Measurements from ENCODE around the gene HNRNPUL1. TPM values are rescaled to one million over a fixed set of nuclear protein-coding genes. Genes with fewer than 3 reads are reported as not detected.

HNRNPUL1 gene
- polyA plus RNA-seq, 1 experiment: 42.3 TPM

GRCh38 chr19:41320568-41320967 lies 56.4 kb downstream of the HNRNPUL1 start:
- POLR2A ChIA-PET: interaction anchor here (0.8 to 1.0 kb wide), 2 partner anchors 45 to 55 kb away, joined by 3 to 8 read pairs; no protein-coding TSS in a partner anchor
- no peaks in the 10 kb centered on the region for H3K27me3 ChIP-seq (ENCODE audit: control insufficient read depth, insufficient read depth, low read length)
- no peak overlapping the region for H3K4me3 ChIP-seq (ENCODE audit: low read depth, low read length)
- H3K27ac ChIP-seq (ENCODE audit: low read depth, low read length): peak overlapping the region; percentile 21
- no peaks in the 10 kb centered on the region; the same call in 1 of the 2 replicates for H3K9me3 ChIP-seq (ENCODE audit: control insufficient read depth, insufficient read depth, low read length)
- CTCF ChIA-PET: interaction anchor here (3.6 kb wide), 1 partner anchor 12 kb away, joined by 18 read pairs; no protein-coding TSS in a partner anchor
- TF ChIP-seq CTCF (IDR thresholded peaks at IDR 0.05; ENCODE audit: low read depth, low read length): no peak
- no peak for DNase-seq (ENCODE audit: low read depth, low spot score)

GRCh38 chr19:41321204-41321599 lies 57.0 kb downstream of the HNRNPUL1 start:
- no peak for TF ChIP-seq CTCF (IDR thresholded peaks at IDR 0.05; ENCODE audit: low read depth, low read length)
- POLR2A ChIA-PET: interaction anchor here (1.0 to 4.9 kb wide), 2 partner anchors 31 to 55 kb away, joined by 3 to 43 read pairs; partner anchors contain the start of gene TGFB1
- no peak for DNase-seq (ENCODE audit: low read depth, low spot score)
- Histone ChIP-seq H3K27me3 (ENCODE audit: control insufficient read depth, insufficient read depth, low read length) (no peaks in the 10 kb centered on the region), H3K4me3 (ENCODE audit: low read depth, low read length) (no peak overlapping the region), H3K9me3 (ENCODE audit: control insufficient read depth, insufficient read depth, low read length) (no peaks in the 10 kb centered on the region; the same call in 1 of the 2 replicates), H3K27ac (ENCODE audit: low read depth, low read length) (no peak overlapping the region)
- CTCF ChIA-PET: interaction anchor here (0.7 to 3.6 kb wide), 12 partner anchors 8 to 110 kb away, joined by 3 to 18 read pairs (median 5); partner anchors contain the start of genes B3GNT8 and CCDC97

- no peak for DNase-seq (ENCODE audit: low read depth, low spot score)
- Histone ChIP-seq H3K27ac (ENCODE audit: low read depth, low read length) (peak overlapping the region; percentile 100), H3K9me3 (ENCODE audit: control insufficient read depth, insufficient read depth, low read length) (no peaks in the 10 kb centered on the region; the same call in 1 of the 2 replicates), H3K27me3 (ENCODE audit: control insufficient read depth, insufficient read depth, low read length) (no peaks in the 10 kb centered on the region), H3K4me3 (ENCODE audit: low read depth, low read length) (no peak overlapping the region)
- peak; percentile 84 for TF ChIP-seq CTCF (IDR thresholded peaks at IDR 0.05; ENCODE audit: low read depth, low read length)
- ChIA-PET POLR2A (interaction anchor here (0.6 to 4.9 kb wide), 3 partner anchors 10 to 40 kb away, joined by 4 to 43 read pairs (median 5); partner anchors contain the start of gene TGFB1), CTCF (interaction anchor here (0.6 to 3.6 kb wide), 19 partner anchors 9 to 544 kb away, joined by 3 to 18 read pairs (median 4); partner anchors contain the start of genes B3GNT8, CCDC97 and RAB4B)
These were observed 57.6 kb downstream of the HNRNPUL1 start for GRCh38 chr19:41321600-41322270.

- Histone ChIP-seq H3K9me3 (ENCODE audit: control insufficient read depth, insufficient read depth, low read length) (no peaks in the 10 kb centered on the region; the same call in 1 of the 2 replicates), H3K27me3 (ENCODE audit: control insufficient read depth, insufficient read depth, low read length) (no peaks in the 10 kb centered on the region), H3K27ac (ENCODE audit: low read depth, low read length) (peak overlapping the region; percentile 100), H3K4me3 (ENCODE audit: low read depth, low read length) (peak overlapping the region; percentile 42; the same call in 1 of the 2 replicates)
- ChIA-PET POLR2A (interaction anchor here (0.8 to 4.9 kb wide), 6 partner anchors 11 to 111 kb away, joined by 3 to 43 read pairs (median 3); partner anchors contain the start of genes B9D2 and TGFB1), CTCF (interaction anchor here (0.6 to 3.6 kb wide), 17 partner anchors 9 to 118 kb away, joined by 3 to 18 read pairs (median 5); partner anchors contain the start of genes B3GNT8 and CCDC97)
- no peak for DNase-seq (ENCODE audit: low read depth, low spot score)
- no peak for TF ChIP-seq CTCF (IDR thresholded peaks at IDR 0.05; ENCODE audit: low read depth, low read length)
These were observed 58.3 kb downstream of the HNRNPUL1 start for GRCh38 chr19:41322451-41322850.

Data from AG04450 (cell line).